HTERT RPE-1 (cell line): ENCODE results near the gene ENKD1.

Experiments
- in situ Hi-C: fragments of 300-500 bp; cut with MboI; formaldehyde crosslinking; loops from 4 replicates; pipeline ENCODE4 v1.14.3; 2020; ENCODE audit warnings: low sequenced_read_pairs

Gene ENKD1

DNA sequence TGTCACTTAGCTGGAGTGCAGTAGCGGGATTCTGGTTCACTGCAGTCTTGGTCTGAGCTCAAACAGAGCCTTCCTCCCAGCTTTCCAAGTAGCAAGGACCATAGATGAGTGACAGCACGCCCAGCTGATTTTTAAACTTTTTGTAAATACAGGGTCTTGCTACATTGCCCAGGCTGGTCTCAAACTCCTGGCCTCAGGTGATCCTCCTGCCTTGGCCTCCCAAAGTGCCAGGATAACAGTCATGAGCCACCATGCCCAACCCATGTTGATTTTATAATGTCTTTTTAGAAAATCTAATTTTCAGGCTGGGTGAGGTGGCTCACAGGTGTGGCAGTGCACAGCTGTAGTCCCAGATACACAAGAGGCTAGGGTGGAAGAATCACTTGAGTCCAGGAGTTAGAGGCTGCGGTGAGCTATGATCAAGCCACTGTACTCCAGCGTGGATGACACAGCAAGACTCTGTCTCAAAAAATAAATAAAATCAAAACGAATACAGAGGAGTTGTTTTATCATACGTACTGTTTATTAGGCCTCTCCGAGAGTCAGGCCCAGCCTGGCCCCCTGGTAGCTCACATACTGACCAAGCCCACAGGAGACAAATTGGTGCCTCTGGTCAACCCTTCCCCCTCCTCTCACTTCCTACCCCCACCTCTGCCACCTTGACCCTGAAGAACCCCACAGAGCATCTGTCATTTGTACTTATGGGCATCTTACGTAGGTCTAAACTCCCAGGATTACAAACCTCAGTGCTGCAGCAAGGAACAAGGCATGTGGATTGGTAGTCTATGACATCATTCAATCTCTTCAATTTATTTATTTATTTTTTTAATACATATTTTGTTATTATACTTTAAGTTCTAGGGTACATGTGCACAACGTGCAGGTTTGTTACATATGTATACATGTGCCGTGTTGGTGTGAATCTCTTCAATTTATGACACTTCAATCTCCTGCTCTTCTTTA lies 13.7 kb upstream of the ENKD1 start:
- in situ Hi-C loops, result no loop called here

DNA sequence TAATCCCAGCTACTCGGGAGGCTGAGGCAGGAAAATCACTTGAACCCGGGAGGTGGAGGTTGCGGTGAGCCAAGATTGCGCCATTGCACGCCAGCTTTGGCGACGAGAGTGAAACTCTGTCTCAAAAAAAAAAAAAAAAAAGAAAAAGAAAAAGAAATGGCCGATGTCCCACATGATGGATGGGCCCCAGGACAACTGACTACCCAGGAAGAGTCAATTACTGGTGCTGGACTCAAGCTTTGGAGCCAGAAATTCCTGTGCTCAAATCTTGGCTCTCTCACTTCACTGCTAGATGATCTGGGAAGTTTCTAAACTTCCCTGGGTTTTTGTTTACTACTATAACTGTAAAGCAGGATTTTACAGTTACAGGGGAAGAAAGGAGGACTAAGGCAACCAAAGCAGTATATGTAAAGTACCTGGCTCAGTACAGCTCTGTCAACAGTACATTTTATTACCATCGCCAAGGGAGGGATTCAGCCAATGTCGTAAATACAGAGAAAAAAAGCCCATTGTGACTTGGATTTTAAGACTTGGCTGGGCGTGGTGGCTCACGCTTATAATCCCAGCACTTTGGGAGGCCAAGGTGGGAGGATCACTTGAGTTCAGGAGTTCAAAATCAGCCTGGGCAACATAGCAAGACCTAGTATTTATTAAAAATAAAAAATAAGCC lies 11.9 kb upstream of the ENKD1 start:
- in situ Hi-C loops, result no loop called here

DNA sequence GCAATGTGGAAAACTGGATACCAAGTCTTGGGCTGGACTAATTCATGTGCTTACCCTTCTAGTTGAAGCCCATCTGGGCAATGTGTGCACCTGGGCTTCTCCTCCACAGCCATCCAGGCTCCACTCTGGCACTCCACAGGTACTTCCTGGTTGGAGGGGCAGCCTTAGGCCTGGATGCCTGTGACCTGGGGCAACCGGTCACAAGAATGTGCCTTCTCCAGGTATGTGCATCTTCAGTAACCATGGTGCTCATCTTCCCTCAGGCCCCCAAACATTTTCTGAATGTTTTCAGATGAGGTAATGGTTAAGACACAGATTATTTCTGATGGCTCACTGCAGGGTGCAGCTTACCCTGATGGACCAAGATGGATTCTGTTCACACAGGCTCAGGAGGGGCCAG lies 11.2 kb upstream of the ENKD1 start:
- in situ Hi-C loops, result no loop called here

DNA sequence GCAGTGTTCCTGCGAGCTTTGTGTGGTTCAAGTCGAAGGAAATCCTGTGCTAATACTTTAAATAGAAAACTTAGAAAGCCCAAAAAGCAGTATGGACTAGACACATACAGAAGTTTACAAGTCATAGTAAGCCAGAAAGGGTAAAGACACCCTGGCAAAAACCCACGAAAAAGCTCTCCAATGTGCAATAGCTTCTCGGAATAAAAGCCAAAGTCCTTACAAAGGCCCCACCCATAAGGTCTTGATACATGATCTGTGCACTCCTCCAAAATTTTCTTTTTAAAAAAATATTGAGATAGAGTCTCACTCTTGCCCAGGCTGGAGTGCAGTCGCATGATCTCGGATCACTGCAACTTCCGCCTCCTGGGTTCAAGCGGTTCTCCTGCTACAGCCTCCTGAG lies 10.4 kb upstream of the ENKD1 start:
- in situ Hi-C loops, result no loop called here

DNA sequence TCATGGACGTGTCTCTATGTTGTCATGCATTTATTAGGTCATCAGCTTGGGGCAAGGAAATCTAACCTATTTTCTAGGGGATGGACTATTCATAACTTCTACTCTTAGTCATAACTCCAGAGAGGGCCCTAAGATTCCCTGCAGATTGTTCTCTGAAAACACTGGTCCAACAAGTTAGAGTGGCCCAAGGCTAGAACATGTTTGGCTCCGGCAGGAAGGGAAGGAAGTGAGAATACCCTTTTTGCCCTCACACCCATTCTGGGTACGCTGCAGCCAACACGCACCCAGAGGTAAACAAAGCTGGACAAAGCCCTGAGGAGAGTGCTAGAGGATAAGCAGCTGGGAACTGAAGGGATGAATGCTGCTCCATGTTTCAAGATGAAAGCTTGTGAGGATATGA lies 10.0 kb upstream of the ENKD1 start:
- in situ Hi-C loops, result no loop called here

DNA sequence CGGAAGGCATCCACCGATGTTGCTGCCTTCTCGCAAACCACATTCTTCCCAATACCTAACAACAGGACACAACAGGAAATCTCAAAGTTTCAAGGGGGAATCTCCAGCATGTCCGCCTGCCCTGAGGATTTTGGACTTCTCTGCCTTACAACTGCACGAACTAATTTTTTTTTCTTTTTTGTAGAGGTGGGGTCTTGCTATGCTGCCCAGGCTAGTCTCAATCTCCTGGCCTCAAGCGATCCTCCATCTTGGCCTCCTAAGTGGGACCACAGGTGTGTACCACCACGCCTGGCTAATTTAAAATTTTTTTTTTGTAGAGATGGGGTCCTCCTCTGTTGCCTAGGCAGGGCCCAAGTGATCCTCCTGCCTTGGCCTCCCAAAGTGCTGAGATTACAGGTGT lies 9.4 kb upstream of the ENKD1 start:
- in situ Hi-C loops, result no loop called here

DNA sequence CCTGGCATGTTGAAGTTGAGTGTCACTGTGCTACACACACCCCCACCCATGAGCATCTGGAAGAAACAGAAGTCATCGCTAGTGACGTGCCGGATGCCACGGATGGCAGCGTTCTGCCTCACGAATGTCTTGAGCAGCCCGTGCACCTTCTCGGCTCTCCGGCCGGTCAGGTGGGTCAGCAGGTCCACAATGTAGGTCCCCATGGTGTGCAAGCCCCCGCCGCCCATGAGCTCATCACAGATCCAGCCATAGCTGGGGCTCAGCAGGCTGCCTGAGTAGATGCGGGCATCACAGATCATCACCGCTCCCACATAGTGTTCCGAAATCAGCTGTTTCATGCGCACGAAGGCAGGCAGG lies 9.0 kb upstream of the ENKD1 start:
- in situ Hi-C loops, result no loop called here

GRCh38 chr16:67674851-67675578 lies 8.5 kb upstream of the ENKD1 start:
- in situ Hi-C loops, result no loop called here

DNA sequence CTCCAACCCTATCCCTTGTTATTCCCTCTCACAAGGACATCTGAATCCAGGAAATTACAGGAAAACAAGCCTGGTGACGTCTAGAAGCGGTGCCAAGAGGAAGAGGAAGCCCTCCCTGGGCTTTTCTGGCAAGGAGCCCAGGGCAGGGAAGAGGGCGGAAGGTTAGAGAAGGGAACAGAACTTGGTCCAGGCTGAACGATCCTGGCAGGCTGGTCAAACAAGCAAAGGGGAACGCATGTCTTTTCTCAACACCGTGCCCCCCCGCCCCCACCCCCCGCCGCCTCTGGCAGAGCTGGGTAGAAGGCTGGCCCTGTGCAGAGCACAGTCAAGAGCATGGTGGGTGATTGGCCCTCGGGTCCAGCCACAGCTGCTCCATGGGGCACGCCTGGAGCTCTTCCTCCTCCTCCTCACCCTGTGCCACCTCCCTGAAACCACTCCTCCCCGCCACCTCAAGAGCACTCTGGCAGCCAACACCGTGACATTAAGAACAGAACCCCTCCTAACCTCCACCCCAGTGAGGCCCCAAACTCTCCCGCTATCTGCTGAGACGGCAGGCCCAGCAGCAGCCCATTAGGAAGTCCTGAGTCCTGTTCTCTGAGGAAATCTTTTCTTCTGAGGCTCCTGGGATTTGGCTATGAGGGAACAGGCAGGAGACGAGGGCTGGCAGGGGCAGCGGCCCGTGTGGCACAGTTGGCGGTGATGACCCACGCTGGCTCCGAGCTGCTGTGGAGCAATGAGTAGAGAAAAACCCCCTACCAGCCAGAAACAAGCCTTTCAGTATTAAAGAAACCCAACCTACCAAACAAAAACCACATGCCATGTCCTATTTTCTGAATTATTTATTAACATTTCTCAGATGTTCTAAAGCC lies 7.4 kb upstream of the ENKD1 start:
- in situ Hi-C loops, result no loop called here

DNA sequence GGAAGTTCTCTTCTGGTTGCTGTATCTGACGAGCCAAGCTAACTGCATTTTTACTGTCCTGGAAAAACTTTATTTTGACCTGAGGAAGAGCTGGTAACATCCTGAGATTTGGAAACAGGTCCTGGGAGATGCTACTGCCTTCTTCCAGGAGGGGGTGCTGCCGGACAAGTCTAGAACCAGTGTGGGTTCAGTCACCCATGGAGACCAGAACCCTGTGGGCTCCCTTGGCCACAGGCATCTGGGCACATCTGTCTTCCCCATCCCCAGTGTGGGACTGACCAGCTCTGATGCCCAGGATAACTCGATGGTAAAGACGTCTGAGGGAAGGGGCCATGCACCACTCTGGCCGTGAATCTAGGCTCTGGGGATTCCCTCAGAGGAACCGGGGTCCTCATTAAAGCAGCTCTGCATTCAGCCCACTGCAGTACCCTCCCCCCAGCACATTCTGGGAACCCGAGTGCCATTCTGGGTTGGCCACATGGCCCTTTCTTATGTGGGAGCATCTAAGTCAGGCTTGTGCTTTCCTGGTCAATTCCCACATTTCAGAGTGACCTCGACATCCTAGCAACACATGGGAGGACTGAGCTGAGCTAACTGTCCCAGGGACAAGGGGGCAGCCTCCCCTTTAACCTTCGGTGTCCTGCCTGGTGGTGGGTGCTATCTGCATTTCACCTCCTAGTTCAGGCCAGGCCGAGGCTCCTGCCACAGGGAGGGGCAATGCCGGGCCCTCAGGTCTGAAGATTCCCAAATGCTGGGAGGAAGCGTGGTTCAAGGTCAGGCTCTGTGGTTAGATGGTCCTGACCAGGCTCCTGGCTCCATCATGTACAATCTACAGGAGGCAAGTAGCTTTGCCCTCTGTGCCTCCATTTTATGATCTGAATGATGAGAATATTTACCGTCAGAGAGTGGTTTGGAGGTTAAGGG lies 6.5 kb upstream of the ENKD1 start:
- in situ Hi-C loops, result no loop called here

DNA sequence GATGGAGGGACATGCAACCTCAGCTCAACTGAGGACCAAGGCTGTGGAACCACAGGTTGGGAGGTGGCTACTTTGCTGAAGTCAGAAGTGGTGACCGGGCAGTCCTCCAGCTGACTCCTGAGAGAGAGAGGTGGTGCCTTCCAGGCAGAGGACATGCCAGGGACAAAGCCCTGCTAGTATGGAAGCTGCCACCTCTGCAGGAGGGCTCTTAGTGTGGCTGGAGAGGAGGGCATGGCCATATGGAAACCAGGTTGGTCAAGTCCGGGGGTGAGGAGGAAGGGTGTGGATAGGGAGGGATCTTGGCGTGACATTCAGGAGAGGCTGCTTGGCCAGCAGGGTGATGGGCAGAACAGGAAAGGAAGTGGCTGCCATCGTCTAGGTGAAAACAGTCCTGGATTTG lies 5.8 kb upstream of the ENKD1 start:
- in situ Hi-C loops, result no loop called here

DNA sequence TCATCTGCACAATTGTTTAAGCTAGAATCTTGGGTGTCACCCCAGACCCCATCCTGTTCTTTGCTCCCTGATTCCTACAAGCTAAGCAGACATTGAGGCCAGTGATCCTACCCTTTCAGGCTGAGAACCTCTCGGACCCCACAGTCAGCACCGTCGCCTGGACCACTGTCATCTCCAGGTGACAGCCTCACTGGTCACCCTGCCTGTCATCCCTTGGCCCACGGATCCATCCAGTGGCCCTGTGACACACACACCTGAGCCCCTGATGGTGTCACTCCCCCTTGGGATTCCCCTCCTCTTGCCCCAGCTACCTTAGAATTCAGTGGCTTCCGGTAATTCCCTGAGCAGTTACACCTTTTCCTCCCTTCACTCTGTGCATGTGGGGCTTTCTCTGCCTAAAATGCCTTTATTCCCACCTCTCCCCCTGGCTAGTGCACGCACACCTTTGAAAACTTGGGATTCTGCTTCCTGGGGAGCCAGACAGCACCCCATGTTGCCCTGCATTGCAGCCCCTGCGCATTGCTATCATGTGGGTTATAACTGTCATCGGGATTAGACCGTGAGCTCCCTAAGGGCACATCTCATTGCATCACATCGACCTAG lies 3.0 kb upstream of the ENKD1 start:
- in situ Hi-C loops, result no loop called here

- in situ Hi-C loops, result no loop called here
Observed at GRCh38 chr16:67668495-67669157, 2.1 kb upstream of the ENKD1 start.

- in situ Hi-C loops, result no loop called here
Observed at GRCh38 chr16:67667817-67668494, 1.4 kb upstream of the ENKD1 start.

- in situ Hi-C loops, result no loop called here
Observed at GRCh38 chr16:67667453-67667816, 885 bp upstream of the ENKD1 start.

- in situ Hi-C loops, result no loop called here
Observed at GRCh38 chr16:67666032-67666551, 458 bp downstream of the ENKD1 start.

DNA sequence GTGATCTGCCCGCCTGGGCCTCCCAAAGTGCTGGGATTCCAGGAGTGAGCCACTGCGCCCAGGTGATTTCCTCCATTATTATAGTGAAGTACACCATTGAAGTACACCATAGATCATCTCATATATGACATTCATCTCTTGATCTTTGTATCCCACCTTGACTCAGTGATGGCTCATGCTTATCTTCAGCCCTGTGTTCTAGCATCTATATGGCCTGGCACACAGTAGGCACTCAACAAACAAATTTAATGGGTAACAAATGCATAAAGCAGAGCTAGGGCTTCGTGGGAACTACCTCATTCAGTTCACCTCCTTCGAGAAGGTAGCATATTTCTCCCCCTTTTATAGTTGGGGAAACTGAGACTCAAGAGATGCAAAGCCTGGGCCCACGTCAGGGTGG lies 952 bp downstream of the ENKD1 start:
- in situ Hi-C loops, result no loop called here

DNA sequence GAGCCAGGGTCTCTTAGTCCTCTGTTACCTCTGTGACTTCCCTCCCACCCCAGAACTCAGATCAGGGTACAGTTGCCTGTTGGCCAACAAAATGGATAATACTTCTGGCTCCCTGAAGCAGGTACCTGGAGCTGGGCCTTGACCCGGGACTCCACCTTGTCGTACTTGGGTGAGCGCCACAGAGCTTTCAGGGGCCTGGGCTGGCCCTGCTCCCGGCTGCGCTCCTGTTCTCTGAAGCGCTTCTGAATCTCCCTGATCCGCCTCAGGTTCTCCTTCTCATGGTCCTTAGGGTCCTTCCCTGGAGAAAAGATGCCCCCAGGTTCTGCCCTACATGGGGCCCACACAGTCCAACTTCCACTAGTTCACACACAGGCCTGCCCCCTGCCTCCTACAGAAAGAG lies 1.7 kb downstream of the ENKD1 start:
- in situ Hi-C loops, result no loop called here
